Osteocyte (in vitro differentiated cells): Measurements from ENCODE around the gene SLC13A3. TPM values are rescaled to one million over a fixed set of nuclear protein-coding genes. Genes with fewer than 3 reads are reported as not detected.

Source experiments
- DNase-seq: peaks from one replicate; pipeline ENCODE4 v3.0.0; 2021; ENCODE audit warnings: mixed read lengths; ENCODE audit not compliant: unreplicated experiment; ENCODE audit errors: extremely low spot score
- H3K27ac Mint-ChIP-seq: one replicate; pipeline ENCODE4 v1.8.0; 2021; ENCODE audit warnings: mild to moderate bottlenecking, mixed read lengths; ENCODE audit not compliant: unreplicated experiment
- H3K27me3 Mint-ChIP-seq: one replicate; pipeline ENCODE4 v1.8.0; 2021; ENCODE audit warnings: mixed read lengths; ENCODE audit not compliant: unreplicated experiment
- H3K36me3 Mint-ChIP-seq: one replicate; pipeline ENCODE4 v1.8.0; 2021; ENCODE audit warnings: mixed read lengths; ENCODE audit not compliant: unreplicated experiment
- H3K4me1 Mint-ChIP-seq: one replicate; pipeline ENCODE4 v1.8.0; 2021; ENCODE audit warnings: mixed read lengths; ENCODE audit not compliant: unreplicated experiment
- H3K4me3 Mint-ChIP-seq: one replicate; pipeline ENCODE4 v1.8.0; 2021; ENCODE audit warnings: mild to moderate bottlenecking, moderate library complexity, mixed read lengths; ENCODE audit not compliant: unreplicated experiment
- H3K9me3 Mint-ChIP-seq: one replicate; pipeline ENCODE4 v1.8.0; 2021; ENCODE audit warnings: mixed read lengths; ENCODE audit not compliant: unreplicated experiment
- CTCF ChIP-seq: fragments of 200-600 bp; sonication (generic); IDR thresholded peaks from 2 replicates; pipeline ENCODE4 v1.5.0; 2021; ENCODE audit warnings: antibody characterized with exemption, mild to moderate bottlenecking, moderate library complexity
- total RNA-seq: library from RNA; stranded (reverse); gene quantifications from 2 replicates; pipeline ENCODE4 v1.2.1, GENCODE V29; 2021

The SLC13A3 gene
- total RNA-seq, 1 donor from 2014 or later: 1.8 TPM

GRCh38 chr20:46564241-46564957, 86.9 kb downstream of the SLC13A3 start:
- peaks cover 13% of the 10 kb centered on the region for H3K27me3 Mint-ChIP-seq
- H3K36me3 Mint-ChIP-seq: no peaks in the 10 kb centered on the region
- no peaks in the 10 kb centered on the region for H3K9me3 Mint-ChIP-seq
- H3K27ac Mint-ChIP-seq: no peak overlapping the region
- DNase-seq: no peak
- TF ChIP-seq CTCF: no peak
- peaks cover 5% of the 10 kb centered on the region for H3K4me1 Mint-ChIP-seq
- H3K4me3 Mint-ChIP-seq: no peak overlapping the region

- peaks cover 5% of the 10 kb centered on the region for H3K4me1 Mint-ChIP-seq
- no peak for DNase-seq
- no peak overlapping the region for H3K27ac Mint-ChIP-seq
- no peaks in the 10 kb centered on the region for H3K9me3 Mint-ChIP-seq
- H3K27me3 Mint-ChIP-seq: peaks cover 13% of the 10 kb centered on the region
- H3K4me3 Mint-ChIP-seq: no peak overlapping the region
- no peaks in the 10 kb centered on the region for H3K36me3 Mint-ChIP-seq
- no peak for TF ChIP-seq CTCF
These were observed 87.4 kb downstream of the SLC13A3 start for GRCh38 chr20:46563860-46564221.

GRCh38 chr20:46563170-46563859, 87.9 kb downstream of the SLC13A3 start:
- Mint-ChIP-seq H3K4me1 (peaks cover 5% of the 10 kb centered on the region), H3K4me3 (no peak overlapping the region)
- no peak for DNase-seq

GRCh38 chr20:46562373-46563169, 88.7 kb downstream of the SLC13A3 start:
- no peak overlapping the region for H3K4me3 Mint-ChIP-seq
- peaks cover 12% of the 10 kb centered on the region for H3K4me1 Mint-ChIP-seq
- H3K27me3 Mint-ChIP-seq: peaks cover 6% of the 10 kb centered on the region
- H3K9me3 Mint-ChIP-seq: no peaks in the 10 kb centered on the region
- no peak for DNase-seq
- H3K27ac Mint-ChIP-seq: no peak overlapping the region
- peak; percentile 77 for TF ChIP-seq CTCF
- no peaks in the 10 kb centered on the region for H3K36me3 Mint-ChIP-seq

More at GRCh38 chr20:46563170-46563859, 87.9 kb downstream of the SLC13A3 start:
- no peaks in the 10 kb centered on the region for H3K36me3 Mint-ChIP-seq
- peaks cover 9% of the 10 kb centered on the region for H3K27me3 Mint-ChIP-seq
- H3K27ac Mint-ChIP-seq: no peak overlapping the region
- no peak for TF ChIP-seq CTCF
- no peaks in the 10 kb centered on the region for H3K9me3 Mint-ChIP-seq

- DNase-seq: no peak
- H3K4me3 Mint-ChIP-seq: no peak overlapping the region
- H3K4me1 Mint-ChIP-seq: peaks cover 12% of the 10 kb centered on the region
- H3K9me3 Mint-ChIP-seq: no peaks in the 10 kb centered on the region
- no peak for TF ChIP-seq CTCF
- H3K36me3 Mint-ChIP-seq: no peaks in the 10 kb centered on the region
- peaks cover 4% of the 10 kb centered on the region for H3K27me3 Mint-ChIP-seq
- no peak overlapping the region for H3K27ac Mint-ChIP-seq
These were observed 89.3 kb downstream of the SLC13A3 start for GRCh38 chr20:46562009-46562372.
